ENCODE measurements around the gene EP400. TPM values are rescaled to one million over a fixed set of nuclear protein-coding genes. Genes with fewer than 3 reads are reported as not detected.

The EP400 gene
- total and polyA plus RNA-seq, 9 donors: 19.6 to 60.7 (median 44.0) TPM

GRCh38 chr12:132094269-132094891 lies 144.6 kb downstream of the EP400 start:
- no peak overlapping the region for H3K4me3 ChIP-seq
- no peaks in the 10 kb centered on the region for H3K4me1 ChIP-seq (ENCODE audit: insufficient read depth)
- no peaks in the 10 kb centered on the region for H3K36me3 ChIP-seq
- no peaks in the 10 kb centered on the region for H3K27me3 ChIP-seq
- TF ChIP-seq EP300 (IDR thresholded peaks at IDR 0.05) (no peak), POLR2A (IDR thresholded peaks at IDR 0.05) (no peak), CTCF (IDR thresholded peaks at IDR 0.05) (no peak)
- H3K9me3 ChIP-seq: no peaks in the 10 kb centered on the region
- 92 to 95% (median 94%) methylated on average over 15 to 16 of the region's 16 CpGs for WGBS, 3 donors
- no peak overlapping the region for H3K27ac ChIP-seq
- intact Hi-C loops (cut with DNase I): no loop called here
- DNase-seq: no peak

GRCh38 chr12:132095520-132096409 lies 146.0 kb downstream of the EP400 start:
- no peaks in the 10 kb centered on the region for H3K4me1 ChIP-seq (ENCODE audit: insufficient read depth)
- intact Hi-C loops (cut with DNase I): no loop called here
- H3K9me3 ChIP-seq: no peaks in the 10 kb centered on the region
- no peaks in the 10 kb centered on the region for H3K27me3 ChIP-seq
- H3K27ac ChIP-seq: no peak overlapping the region
- 96 to 97% (median 97%) methylated on average over 11 of the region's 11 CpGs for WGBS, 3 donors
- H3K36me3 ChIP-seq: no peaks in the 10 kb centered on the region
- H3K4me3 ChIP-seq: no peak overlapping the region
- TF ChIP-seq EP300 (IDR thresholded peaks at IDR 0.05) (no peak), POLR2A (IDR thresholded peaks at IDR 0.05) (no peak), CTCF (IDR thresholded peaks at IDR 0.05) (no peak)
- no peak for DNase-seq

- H3K27me3 ChIP-seq: no peaks in the 10 kb centered on the region
- no peak overlapping the region for H3K27ac ChIP-seq
- 87 to 93% (median 89%) methylated on average over 12 of the region's 12 CpGs for WGBS, 3 donors
- no peaks in the 10 kb centered on the region for H3K4me1 ChIP-seq (ENCODE audit: insufficient read depth)
- H3K36me3 ChIP-seq: no peaks in the 10 kb centered on the region
- intact Hi-C loops (cut with DNase I): no loop called here
- no peak for TF ChIP-seq EP300 (IDR thresholded peaks at IDR 0.05)
- no peak for TF ChIP-seq POLR2A (IDR thresholded peaks at IDR 0.05)
- TF ChIP-seq CTCF (IDR thresholded peaks at IDR 0.05): no peak
- no peaks in the 10 kb centered on the region for H3K9me3 ChIP-seq
- no peak overlapping the region for H3K4me3 ChIP-seq
- DNase-seq: no peak
Observed at GRCh38 chr12:132099739-132100138, 150.0 kb downstream of the EP400 start.

GRCh38 chr12:132100306-132101065 lies 150.7 kb downstream of the EP400 start:
- no peak for DNase-seq
- intact Hi-C loops (cut with DNase I): no loop called here
- H3K36me3 ChIP-seq: no peaks in the 10 kb centered on the region
- TF ChIP-seq CTCF (IDR thresholded peaks at IDR 0.05): no peak
- no peak for TF ChIP-seq POLR2A (IDR thresholded peaks at IDR 0.05)
- no peak for TF ChIP-seq EP300 (IDR thresholded peaks at IDR 0.05)
- no peak overlapping the region for H3K27ac ChIP-seq
- WGBS, 3 donors: 93 to 94% (median 93%) methylated on average over 13 of the region's 13 CpGs
- H3K27me3 ChIP-seq: no peaks in the 10 kb centered on the region
- no peaks in the 10 kb centered on the region for H3K4me1 ChIP-seq (ENCODE audit: insufficient read depth)
- H3K4me3 ChIP-seq: no peak overlapping the region
- no peaks in the 10 kb centered on the region for H3K9me3 ChIP-seq
